Liver (tissue), 9 donors: ENCODE data around the gene FOCAD. TPM values are rescaled to one million over a fixed set of nuclear protein-coding genes. Genes with fewer than 3 reads are reported as not detected.

Experiments used
- DNase-seq: peaks from one replicate; pipeline ENCODE4 v3.0.0-alpha.2; 2017; ENCODE audit warnings: low spot score
- H3K27ac ChIP-seq, 2 donors: one replicate each; pipeline ENCODE4 v1.7.0; 2013; ENCODE audit warnings: inconsistent platforms in 2 of 2, low read length in 2 of 2, control low read depth in 1 of 2, low read depth in 1 of 2, mild to moderate bottlenecking in 1 of 2
- H3K27me3 ChIP-seq, 4 donors: one replicate each; pipeline versions ENCODE4 v1.6.1 to v1.7.0; 2013; ENCODE audit warnings: low read length in 3 of 4, inconsistent platforms in 1 of 4, mild to moderate bottlenecking in 1 of 4, moderate library complexity in 1 of 4; ENCODE audit not compliant: control insufficient read depth in 4 of 4, insufficient read depth in 4 of 4
- H3K36me3 ChIP-seq, 4 donors: one replicate each; pipeline versions ENCODE4 v1.6.1 to v1.7.0; 2013; ENCODE audit warnings: low read length in 3 of 4, mild to moderate bottlenecking in 3 of 4, low read depth in 1 of 4, moderate library complexity in 1 of 4; ENCODE audit not compliant: control insufficient read depth in 4 of 4, insufficient read depth in 3 of 4
- H3K4me1 ChIP-seq, 4 donors: one replicate each; pipeline versions ENCODE4 v1.6.1 to v1.7.0; 2013; ENCODE audit warnings: low read length in 3 of 4, mild to moderate bottlenecking in 3 of 4, moderate library complexity in 1 of 4; ENCODE audit not compliant: control insufficient read depth in 4 of 4, insufficient read depth in 4 of 4
- H3K4me3 ChIP-seq, 3 donors: one replicate each; pipeline versions ENCODE4 v1.6.1 to v1.7.0; 2013; ENCODE audit warnings: low read length in 3 of 3, control low read depth in 1 of 3, low read depth in 1 of 3, mild to moderate bottlenecking in 1 of 3
- H3K9ac ChIP-seq, 2 donors: one replicate each; pipeline ENCODE4 v1.7.0; 2013; ENCODE audit warnings: low read length in 2 of 2, mild to moderate bottlenecking in 2 of 2, moderate library complexity in 2 of 2, control low read depth in 1 of 2, low read depth in 1 of 2
- H3K9me3 ChIP-seq, 4 donors: one replicate each; pipeline versions ENCODE4 v1.6.1 to v1.7.0; 2013; ENCODE audit warnings: low read length in 3 of 4; ENCODE audit not compliant: control insufficient read depth in 4 of 4
- EGR1 ChIP-seq, 2 donors: IDR thresholded peaks; 2 replicates each; pipeline ENCODE4 v1.6.1; 2016 to 2018; ENCODE audit warnings: antibody characterized with exemption in 2 of 2, low read depth in 2 of 2
- FOXA1 ChIP-seq: IDR thresholded peaks from 2 replicates; pipeline ENCODE4 v1.6.1; 2016; ENCODE audit warnings: antibody characterized with exemption
- FOXA2 ChIP-seq: IDR thresholded peaks from 2 replicates; pipeline ENCODE4 v1.6.1; 2016; ENCODE audit warnings: antibody characterized with exemption
- GABPA ChIP-seq, 2 donors: IDR thresholded peaks in 1 of 2; conservative IDR thresholded peaks in 1 of 2; 2 replicates each; pipeline ENCODE4 v1.6.1; 2016; ENCODE audit warnings: antibody characterized with exemption in 2 of 2, mild to moderate bottlenecking in 1 of 2, moderate library complexity in 1 of 2
- HNF4A ChIP-seq, 2 donors: conservative IDR thresholded peaks; 2 replicates each; pipeline ENCODE4 v1.6.1; 2016; ENCODE audit warnings: antibody characterized with exemption in 2 of 2, mild to moderate bottlenecking in 2 of 2
- HNF4G ChIP-seq: IDR thresholded peaks from 2 replicates; pipeline ENCODE4 v1.6.1; 2016; ENCODE audit warnings: antibody characterized with exemption
- JUND ChIP-seq, 2 donors: IDR thresholded peaks; 2 replicates each; pipeline ENCODE4 v1.6.1; 2016; ENCODE audit warnings: antibody characterized with exemption in 2 of 2
- MAX ChIP-seq: IDR thresholded peaks from 2 replicates; pipeline ENCODE4 v1.6.1; 2016; ENCODE audit warnings: antibody characterized with exemption
- NR2F2 ChIP-seq: IDR thresholded peaks from 2 replicates; pipeline ENCODE4 v1.6.1; 2016; ENCODE audit warnings: antibody characterized with exemption
- RAD21 ChIP-seq, 2 donors: IDR thresholded peaks; 2 replicates each; pipeline ENCODE4 v1.6.1; 2016; ENCODE audit warnings: antibody characterized with exemption in 2 of 2, mild to moderate bottlenecking in 2 of 2
- REST ChIP-seq: IDR thresholded peaks from 2 replicates; pipeline ENCODE4 v1.6.1; 2016; ENCODE audit warnings: antibody characterized with exemption, mild to moderate bottlenecking
- RXRA ChIP-seq, 2 donors: IDR thresholded peaks; 2 replicates each; pipeline ENCODE4 v1.6.1; 2017 to 2018; ENCODE audit warnings: antibody characterized with exemption in 2 of 2, mild to moderate bottlenecking in 1 of 2
- SP1 ChIP-seq: IDR thresholded peaks from 2 replicates; pipeline ENCODE4 v1.6.1; 2018; ENCODE audit warnings: antibody characterized with exemption, mild to moderate bottlenecking
- TAF1 ChIP-seq: conservative IDR thresholded peaks from 2 replicates; pipeline ENCODE4 v1.6.1; 2016; ENCODE audit warnings: antibody characterized with exemption, mild to moderate bottlenecking
- YY1 ChIP-seq: IDR thresholded peaks from 2 replicates; pipeline ENCODE4 v1.6.1; 2016; ENCODE audit warnings: antibody characterized with exemption, mild to moderate bottlenecking
- WGBS: extraction: QIAGEN DNeasy Blood & Tissue Kit; methylation state at CpG from one replicate; pipeline ENCODE4 v1.1.7; 2013; 5-methylcytosine and 5-hydroxymethylcytosine counted together
- polyA plus RNA-seq, 2 donors: library from polyadenylated mRNA; stranded (reverse) in 1 of 2; unstranded in 1 of 2; fragments of 200-250 nt in 1 of 2; fragments of >200 nt in 1 of 2; fragmentation: Nextera tagmentation in 1 of 2; extraction: Ambion mirVana in 1 of 2; gene quantifications; one replicate each; pipeline versions ENCODE4 v1.2.1 to v1.2.3, GENCODE V29; 2013 to 2015
- total RNA-seq, 2 donors: library from RNA; depleted of rRNA; stranded (reverse); fragments of >200 nt; gene quantifications; one replicate each; pipeline ENCODE4 v1.2.3, GENCODE V29; 2014
- TF ChIP-seq, protein P1 (sequence below): IDR thresholded peaks from 2 replicates; pipeline ENCODE4 v1.6.1; 2016; ENCODE audit warnings: antibody characterized with exemption
- TF ChIP-seq, protein P2 (sequence below): IDR thresholded peaks from 2 replicates; pipeline ENCODE4 v1.6.1; 2016; ENCODE audit warnings: antibody characterized with exemption
- TF ChIP-seq, protein P3 (sequence below): fragments of 150-350 bp; IDR thresholded peaks from 2 replicates; pipeline ENCODE4 v1.5.1; 2017; ENCODE audit warnings: improper control_type of control experiment, low read depth, low read length; ENCODE audit not compliant: missing input control
- donor health status: healthy.
- donor health status: healthy.
- donor health status: healthy.
- donor health status: healthy.
- donor health status: healthy.

FOCAD gene
- total and polyA plus RNA-seq, 4 donors = 3.2 to 21.0 (median 10.3) TPM

GRCh38 chr9:21027295-21027694 lies 343.2 kb downstream of the FOCAD start:
- no peaks in the 10 kb centered on the region for H3K27me3 ChIP-seq
- TF ChIP-seq RXRA (IDR thresholded peaks at IDR 0.05) (no peak), SP1 (no peak), REST (no peak), YY1 (no peak), MAX (no peak), NR2F2 (no peak), GABPA (IDR thresholded peaks at IDR 0.05 in 1 of 2, conservative IDR thresholded peaks at IDR 0.05 in 1 of 2) (no peak), TAF1 (no peak), HNF4G (no peak), JUND (IDR thresholded peaks at IDR 0.05) (no peak), EGR1 (IDR thresholded peaks at IDR 0.05; ENCODE audit: low read depth in 2 of 2) (no peak), HNF4A (conservative IDR thresholded peaks at IDR 0.05) (no peak), FOXA1 (no peak), RAD21 (IDR thresholded peaks at IDR 0.05) (no peak), FOXA2 (no peak)
- TF ChIP-seq, protein P1, sequence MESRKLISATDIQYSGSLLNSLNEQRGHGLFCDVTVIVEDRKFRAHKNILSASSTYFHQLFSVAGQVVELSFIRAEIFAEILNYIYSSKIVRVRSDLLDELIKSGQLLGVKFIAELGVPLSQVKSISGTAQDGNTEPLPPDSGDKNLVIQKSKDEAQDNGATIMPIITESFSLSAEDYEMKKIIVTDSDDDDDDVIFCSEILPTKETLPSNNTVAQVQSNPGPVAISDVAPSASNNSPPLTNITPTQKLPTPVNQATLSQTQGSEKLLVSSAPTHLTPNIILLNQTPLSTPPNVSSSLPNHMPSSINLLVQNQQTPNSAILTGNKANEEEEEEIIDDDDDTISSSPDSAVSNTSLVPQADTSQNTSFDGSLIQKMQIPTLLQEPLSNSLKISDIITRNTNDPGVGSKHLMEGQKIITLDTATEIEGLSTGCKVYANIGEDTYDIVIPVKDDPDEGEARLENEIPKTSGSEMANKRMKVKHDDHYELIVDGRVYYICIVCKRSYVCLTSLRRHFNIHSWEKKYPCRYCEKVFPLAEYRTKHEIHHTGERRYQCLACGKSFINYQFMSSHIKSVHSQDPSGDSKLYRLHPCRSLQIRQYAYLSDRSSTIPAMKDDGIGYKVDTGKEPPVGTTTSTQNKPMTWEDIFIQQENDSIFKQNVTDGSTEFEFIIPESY = no peak
- TF ChIP-seq, protein P2, sequence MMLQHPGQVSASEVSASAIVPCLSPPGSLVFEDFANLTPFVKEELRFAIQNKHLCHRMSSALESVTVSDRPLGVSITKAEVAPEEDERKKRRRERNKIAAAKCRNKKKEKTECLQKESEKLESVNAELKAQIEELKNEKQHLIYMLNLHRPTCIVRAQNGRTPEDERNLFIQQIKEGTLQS = no peak
- TF ChIP-seq, protein P3, sequence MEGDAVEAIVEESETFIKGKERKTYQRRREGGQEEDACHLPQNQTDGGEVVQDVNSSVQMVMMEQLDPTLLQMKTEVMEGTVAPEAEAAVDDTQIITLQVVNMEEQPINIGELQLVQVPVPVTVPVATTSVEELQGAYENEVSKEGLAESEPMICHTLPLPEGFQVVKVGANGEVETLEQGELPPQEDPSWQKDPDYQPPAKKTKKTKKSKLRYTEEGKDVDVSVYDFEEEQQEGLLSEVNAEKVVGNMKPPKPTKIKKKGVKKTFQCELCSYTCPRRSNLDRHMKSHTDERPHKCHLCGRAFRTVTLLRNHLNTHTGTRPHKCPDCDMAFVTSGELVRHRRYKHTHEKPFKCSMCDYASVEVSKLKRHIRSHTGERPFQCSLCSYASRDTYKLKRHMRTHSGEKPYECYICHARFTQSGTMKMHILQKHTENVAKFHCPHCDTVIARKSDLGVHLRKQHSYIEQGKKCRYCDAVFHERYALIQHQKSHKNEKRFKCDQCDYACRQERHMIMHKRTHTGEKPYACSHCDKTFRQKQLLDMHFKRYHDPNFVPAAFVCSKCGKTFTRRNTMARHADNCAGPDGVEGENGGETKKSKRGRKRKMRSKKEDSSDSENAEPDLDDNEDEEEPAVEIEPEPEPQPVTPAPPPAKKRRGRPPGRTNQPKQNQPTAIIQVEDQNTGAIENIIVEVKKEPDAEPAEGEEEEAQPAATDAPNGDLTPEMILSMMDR = no peak
- no peak overlapping the region for H3K9ac ChIP-seq
- WGBS = 82% methylated on average over 4 of the region's 4 CpGs
- peaks cover 0 to 4% (median 2%) of the 10 kb centered on the region in 4 donors for H3K4me1 ChIP-seq
- no peak overlapping the region for H3K4me3 ChIP-seq
- no peaks in the 10 kb centered on the region for H3K9me3 ChIP-seq
- DNase-seq = no peak
- H3K27ac ChIP-seq = no peak overlapping the region
- H3K36me3 ChIP-seq = peaks cover 0 to 1% (median 0%) of the 10 kb centered on the region in 4 donors
